HUES64 (cell line): ENCODE measurements around the gene SP5.
"Not testable (repeated sequence)": the region's sequence is repeated elsewhere in the genome, so short reads cannot be mapped to it uniquely, and the experiment has no call there.

Experiments
- H3K27ac ChIP-seq: 2 replicates; pipeline ENCODE4 v1.7.0; 2013; ENCODE audit warnings: low read depth, low read length, inconsistent platforms
- H3K27me3 ChIP-seq: 2 replicates; pipeline ENCODE4 v1.6.1; 2013; ENCODE audit warnings: mild to moderate bottlenecking, low read length; ENCODE audit not compliant: insufficient read depth
- H3K36me3 ChIP-seq: 2 replicates; pipeline ENCODE4 v1.6.1; 2013; ENCODE audit warnings: mild to moderate bottlenecking, low read length; ENCODE audit not compliant: insufficient read depth
- H3K4me1 ChIP-seq: 2 replicates; pipeline ENCODE4 v1.6.1; 2013; ENCODE audit warnings: mild to moderate bottlenecking, low read length, moderate library complexity; ENCODE audit not compliant: insufficient read depth
- H3K4me3 ChIP-seq: 2 replicates; pipeline ENCODE4 v1.5.1; 2013; ENCODE audit warnings: mild to moderate bottlenecking, low read length, moderate library complexity
- H3K9ac ChIP-seq: 2 replicates; pipeline ENCODE4 v1.6.1; 2013; ENCODE audit warnings: mild to moderate bottlenecking, low read depth, low read length
- H3K9me3 ChIP-seq: 2 replicates; pipeline ENCODE4 v1.6.1; 2013; ENCODE audit warnings: low read depth, low read length; ENCODE audit not compliant: insufficient read depth
- WGBS: fragments of 150-250, 120-280 bp; methylation state at CpG from one replicate; pipeline ENCODE4 v1.1.7; 2013; ENCODE audit warnings: missing lambda C conversion rate; 5-methylcytosine and 5-hydroxymethylcytosine counted together

Gene SP5

DNA sequence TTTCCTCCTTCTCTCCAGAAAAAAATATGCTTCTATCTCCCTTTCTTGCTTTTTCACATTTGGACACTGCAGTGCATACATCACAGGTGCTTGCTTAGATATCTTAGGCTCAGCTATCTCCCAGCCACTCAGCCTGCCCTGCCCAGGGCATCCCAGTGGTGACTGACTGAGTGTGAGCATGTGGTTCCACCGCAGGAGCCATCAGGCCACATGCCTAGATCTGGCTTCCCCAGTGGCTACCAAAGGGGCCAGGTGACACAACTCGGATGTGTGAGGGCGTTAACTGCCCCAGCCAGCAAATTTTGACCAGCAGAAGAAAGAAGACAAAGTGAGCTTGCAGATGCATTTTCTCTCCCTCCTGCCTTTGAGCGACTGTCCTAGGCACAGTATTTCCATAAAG is 25.5 kb downstream of the SP5 start:
- no peaks in the 10 kb centered on the region for H3K4me1 ChIP-seq
- no peaks in the 10 kb centered on the region for H3K36me3 ChIP-seq
- no peak overlapping the region for H3K9ac ChIP-seq
- H3K4me3 ChIP-seq: no peak overlapping the region
- no peak overlapping the region for H3K27ac ChIP-seq
- WGBS: 82% methylated on average over 4 of the region's 4 CpGs
- H3K9me3 ChIP-seq: no peaks in the 10 kb centered on the region
- no peaks in the 10 kb centered on the region for H3K27me3 ChIP-seq

DNA sequence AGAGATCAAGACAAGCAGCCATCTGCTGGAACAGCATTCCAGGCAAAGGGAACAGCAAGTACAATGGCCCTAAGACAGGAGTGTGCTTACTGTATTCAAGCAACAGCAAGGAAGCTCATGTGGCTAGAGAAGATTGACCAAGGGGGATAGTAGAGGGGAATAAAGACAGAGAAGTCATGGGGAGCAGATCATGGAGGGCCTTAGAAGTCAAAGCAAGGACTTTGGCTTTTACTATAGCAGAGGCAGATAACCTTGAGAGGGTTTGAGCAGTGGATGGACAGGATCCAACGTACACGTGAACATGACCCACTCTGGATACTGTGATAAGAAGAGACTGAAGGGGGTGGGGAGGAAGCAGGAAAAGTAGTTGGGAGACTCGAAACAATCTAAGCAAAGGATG is 26.9 kb downstream of the SP5 start:
- no peaks in the 10 kb centered on the region for H3K27me3 ChIP-seq
- H3K27ac ChIP-seq: no peak overlapping the region
- H3K4me1 ChIP-seq: no peaks in the 10 kb centered on the region
- H3K9ac ChIP-seq: no peak overlapping the region
- 92% methylated on average over 3 of the region's 3 CpGs for WGBS
- no peak overlapping the region for H3K4me3 ChIP-seq
- H3K36me3 ChIP-seq: no peaks in the 10 kb centered on the region
- H3K9me3 ChIP-seq: no peaks in the 10 kb centered on the region

DNA sequence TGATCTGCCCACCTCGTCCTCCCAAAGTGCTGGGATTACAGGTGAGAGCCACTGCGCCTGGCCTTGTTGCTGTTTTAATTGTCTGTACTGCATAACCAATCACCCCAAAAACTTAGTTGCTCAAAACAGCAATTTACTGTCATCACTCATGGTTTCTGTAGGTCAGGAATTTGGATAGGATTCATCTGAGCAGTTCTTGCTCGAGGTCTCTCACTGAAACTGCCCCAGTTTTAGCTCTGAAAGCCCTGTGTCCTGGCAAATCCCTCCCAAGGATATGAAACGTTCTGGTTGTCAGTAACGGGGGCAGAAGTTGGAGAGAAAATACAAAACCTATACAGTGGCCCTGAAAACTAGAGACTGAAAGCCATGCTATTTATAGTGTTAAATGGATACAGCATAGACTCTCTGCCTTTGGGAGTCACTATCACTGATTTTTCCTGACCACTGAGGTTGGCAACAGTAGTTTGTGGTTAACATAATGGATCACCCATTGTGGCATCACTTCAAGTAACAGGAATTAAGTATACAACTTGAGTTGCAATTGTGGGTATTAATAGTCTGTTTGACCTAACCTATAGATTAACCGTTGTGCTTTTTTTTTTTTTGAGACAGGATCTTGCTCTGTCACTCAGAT is 27.9 kb downstream of the SP5 start:
- no peak overlapping the region for H3K27ac ChIP-seq
- no peak overlapping the region for H3K9ac ChIP-seq
- no peaks in the 10 kb centered on the region for H3K27me3 ChIP-seq
- no peak overlapping the region for H3K4me3 ChIP-seq
- no peaks in the 10 kb centered on the region for H3K4me1 ChIP-seq
- no peaks in the 10 kb centered on the region for H3K36me3 ChIP-seq
- H3K9me3 ChIP-seq: no peaks in the 10 kb centered on the region
- WGBS: 92% methylated on average over 6 of the region's 6 CpGs

DNA sequence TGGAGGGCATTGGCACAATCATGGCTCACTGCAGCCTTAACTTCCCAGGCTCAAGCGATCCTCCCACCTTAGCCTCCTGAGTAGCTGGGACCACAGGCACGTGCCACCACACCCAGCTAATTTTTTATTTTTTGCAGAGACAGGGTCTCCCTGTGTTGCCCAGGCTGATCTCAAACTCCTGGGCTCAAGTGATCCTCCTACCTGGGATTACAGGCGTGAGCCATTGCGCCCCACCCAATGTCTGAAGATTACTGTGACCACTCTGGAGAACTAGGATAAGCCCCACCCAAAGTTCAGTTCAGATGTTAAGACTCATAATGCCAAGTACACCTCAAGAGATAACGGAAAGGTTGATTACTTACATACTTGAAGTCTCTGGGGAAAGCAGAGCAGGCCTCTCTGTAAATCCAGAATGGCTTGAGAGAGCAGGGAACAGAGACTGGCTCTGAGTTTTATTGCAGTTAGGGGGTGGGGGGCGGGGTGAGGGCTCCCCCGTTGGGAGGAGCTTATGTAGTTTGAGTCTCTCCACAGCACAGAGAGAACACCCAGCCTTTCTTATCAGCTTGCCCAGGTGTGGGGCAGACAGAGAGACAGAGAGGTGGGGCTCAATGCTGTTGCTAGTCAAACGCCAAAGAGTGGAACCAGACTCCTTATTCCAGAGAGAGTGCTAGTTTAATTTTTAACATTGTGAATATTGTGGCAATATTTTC is 28.5 kb downstream of the SP5 start:
- Histone ChIP-seq H3K36me3 (no peaks in the 10 kb centered on the region), H3K27me3 (no peaks in the 10 kb centered on the region), H3K9ac (no peak overlapping the region), H3K4me3 (no peak overlapping the region), H3K27ac (no peak overlapping the region), H3K9me3 (no peaks in the 10 kb centered on the region), H3K4me1 (no peaks in the 10 kb centered on the region)
- WGBS: 84% methylated on average over 8 of the region's 8 CpGs

DNA sequence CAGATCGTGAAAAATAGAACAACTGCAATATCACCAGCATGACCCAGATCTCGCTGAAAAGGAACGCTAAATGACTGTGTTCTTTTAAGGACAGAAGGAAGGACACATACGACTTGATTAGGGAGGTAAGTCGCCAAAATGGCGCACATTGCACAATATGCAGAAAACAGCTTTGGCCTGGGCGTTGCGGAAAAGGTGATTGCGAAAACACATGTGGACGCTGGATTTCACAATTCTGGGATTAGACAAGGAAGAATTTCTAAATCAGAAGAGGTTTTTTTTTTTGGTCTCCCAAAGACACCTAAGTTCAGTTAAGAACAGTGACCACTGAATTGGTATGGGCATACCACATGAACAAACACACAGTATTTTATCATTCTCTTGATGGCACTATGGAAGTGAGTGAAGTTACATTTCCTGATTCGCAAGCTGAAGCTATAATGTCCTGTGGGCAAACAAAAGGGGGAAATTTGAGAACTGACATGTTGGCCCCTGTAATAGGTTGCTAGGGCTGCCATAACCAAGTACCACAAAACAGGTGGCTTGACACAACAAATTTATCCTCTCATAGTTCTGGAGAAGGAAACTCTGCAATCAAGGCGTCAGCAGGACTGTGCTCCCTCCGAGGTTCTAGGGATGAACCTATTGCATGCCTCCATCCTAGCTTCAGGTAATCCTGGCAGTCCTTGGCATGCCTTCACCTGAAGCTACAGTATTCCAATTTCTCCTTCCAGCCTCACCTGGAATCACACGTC is 29.3 kb downstream of the SP5 start:
- Histone ChIP-seq H3K9ac (no peak overlapping the region), H3K27me3 (no peaks in the 10 kb centered on the region), H3K9me3 (no peaks in the 10 kb centered on the region), H3K4me3 (no peak overlapping the region), H3K4me1 (no peaks in the 10 kb centered on the region), H3K36me3 (no peaks in the 10 kb centered on the region), H3K27ac (no peak overlapping the region)
- WGBS: 95% methylated on average over 14 of the region's 14 CpGs

DNA sequence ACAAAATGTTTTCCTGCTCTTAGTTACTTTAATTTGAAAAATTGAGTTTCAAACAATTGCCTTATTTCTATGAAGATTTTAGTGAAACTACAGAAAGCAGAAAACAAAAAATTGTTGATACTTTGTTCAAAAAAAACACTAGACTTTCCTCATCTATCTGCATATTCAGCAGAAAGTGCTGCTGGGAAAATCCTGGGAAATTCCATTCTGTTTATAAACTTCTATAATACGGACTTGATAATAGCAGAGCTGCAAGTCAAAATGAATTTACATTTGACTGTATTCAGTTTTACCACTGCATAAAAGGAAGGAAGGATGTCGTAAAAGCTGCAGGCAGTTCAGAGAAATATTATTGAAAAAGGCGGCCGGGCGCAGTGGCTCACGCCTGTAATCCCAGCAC is 30.2 kb downstream of the SP5 start:
- H3K4me1 ChIP-seq: no peaks in the 10 kb centered on the region
- no peaks in the 10 kb centered on the region for H3K27me3 ChIP-seq
- H3K9ac ChIP-seq: no peak overlapping the region
- H3K36me3 ChIP-seq: no peaks in the 10 kb centered on the region
- no peak overlapping the region for H3K4me3 ChIP-seq
- H3K27ac ChIP-seq: no peak overlapping the region
- H3K9me3 ChIP-seq: no peaks in the 10 kb centered on the region
- WGBS: 97% methylated on average over 6 of the region's 6 CpGs

DNA sequence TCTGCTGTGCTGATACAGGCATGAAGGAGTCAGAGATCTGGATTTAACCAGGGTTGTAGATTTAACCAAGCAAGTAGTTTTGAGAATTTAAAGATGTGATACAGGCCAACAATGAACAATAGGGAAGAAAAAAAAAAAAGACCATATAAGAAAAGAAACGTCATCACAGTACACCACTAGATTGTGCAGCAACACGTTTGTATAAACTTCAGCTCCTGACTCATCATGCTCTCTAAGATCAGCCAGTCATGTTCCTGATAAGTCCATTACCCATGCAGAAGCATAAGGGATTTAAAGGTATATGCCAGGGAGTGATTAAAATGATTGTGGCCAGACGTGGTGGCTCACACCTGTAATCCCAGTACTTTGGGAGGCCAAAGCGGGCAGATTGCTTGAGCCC is 32.8 kb downstream of the SP5 start:
- WGBS: 91% methylated on average over 4 of the region's 4 CpGs
- Histone ChIP-seq H3K4me3 (no peak overlapping the region), H3K36me3 (no peaks in the 10 kb centered on the region), H3K27me3 (no peaks in the 10 kb centered on the region), H3K9me3 (no peaks in the 10 kb centered on the region), H3K4me1 (no peaks in the 10 kb centered on the region), H3K27ac (no peak overlapping the region), H3K9ac (no peak overlapping the region)

DNA sequence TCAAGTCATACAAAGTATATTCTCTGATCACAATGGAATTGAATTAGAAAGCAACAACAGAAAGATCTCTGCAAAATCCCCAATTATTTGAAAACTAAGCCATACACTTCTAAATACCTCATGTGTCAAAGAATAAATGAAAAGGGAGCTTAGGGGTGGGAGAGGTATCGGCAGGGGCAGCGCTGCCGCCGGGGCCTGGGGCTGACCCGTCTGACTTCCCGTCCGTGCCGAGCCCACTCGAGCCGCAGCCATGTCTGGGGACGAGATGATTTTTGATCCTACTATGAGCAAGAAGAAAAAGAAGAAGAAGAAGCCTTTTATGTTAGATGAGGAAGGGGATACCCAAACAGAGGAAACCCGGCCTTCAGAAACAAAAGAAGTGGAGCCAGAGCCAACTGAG is 36.4 kb downstream of the SP5 start:
- H3K4me1 ChIP-seq, H3K27me3 ChIP-seq, H3K27ac ChIP-seq, H3K9me3 ChIP-seq, H3K36me3 ChIP-seq, H3K4me3 ChIP-seq, H3K9ac ChIP-seq: not testable (repeated sequence)
- WGBS: 97% methylated on average over 12 of the region's 12 CpGs

DNA sequence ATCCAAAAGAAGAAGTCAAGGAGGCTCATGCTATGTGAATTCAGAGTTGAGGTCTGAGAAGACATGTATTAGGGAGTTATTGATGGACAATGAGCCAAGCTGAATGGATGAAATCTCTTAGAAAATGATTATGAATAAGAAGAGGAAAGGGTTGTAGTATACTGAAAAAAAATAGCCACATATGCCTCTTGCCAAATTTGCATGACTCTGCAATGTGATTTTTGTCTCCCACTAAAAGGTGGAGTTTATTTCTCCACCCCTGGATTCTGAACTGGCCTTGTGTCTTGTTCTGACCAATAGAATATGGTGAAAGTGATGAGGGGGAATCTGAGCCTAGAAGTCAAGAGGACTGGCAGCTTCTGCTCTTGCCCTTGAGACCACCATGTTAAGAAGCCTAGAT is 46.4 kb downstream of the SP5 start:
- no peaks in the 10 kb centered on the region for H3K9me3 ChIP-seq
- peaks cover 24% of the 10 kb centered on the region for H3K4me1 ChIP-seq
- H3K36me3 ChIP-seq: no peaks in the 10 kb centered on the region
- H3K27me3 ChIP-seq: no peaks in the 10 kb centered on the region
- H3K4me3 ChIP-seq: no peak overlapping the region
- no peak overlapping the region for H3K9ac ChIP-seq
- H3K27ac ChIP-seq: no peak overlapping the region

DNA sequence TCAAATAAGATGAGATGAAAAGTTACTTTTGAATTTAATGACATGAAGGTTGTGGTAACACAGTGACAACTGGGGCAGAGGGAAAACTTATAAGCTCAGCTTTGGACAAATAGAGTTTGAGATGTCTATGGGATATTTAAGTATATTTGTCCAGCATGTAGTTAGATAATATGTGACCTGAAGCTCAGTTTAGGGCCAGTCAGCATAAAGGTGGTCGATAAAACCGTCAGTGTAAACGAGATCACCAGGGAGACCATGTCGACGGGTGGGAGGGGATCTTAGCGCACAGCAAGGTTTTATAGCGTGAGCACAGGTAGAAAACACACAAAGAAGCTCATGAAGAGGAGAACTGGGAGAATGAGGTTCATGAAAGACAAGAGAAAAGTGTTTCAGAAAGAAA is 47.6 kb downstream of the SP5 start:
- H3K36me3 ChIP-seq: no peaks in the 10 kb centered on the region
- no peak overlapping the region for H3K27ac ChIP-seq
- H3K9ac ChIP-seq: no peak overlapping the region
- H3K27me3 ChIP-seq: no peaks in the 10 kb centered on the region
- peaks cover 29% of the 10 kb centered on the region for H3K4me1 ChIP-seq
- no peaks in the 10 kb centered on the region for H3K9me3 ChIP-seq
- H3K4me3 ChIP-seq: no peak overlapping the region
- WGBS: 90% methylated on average over 7 of the region's 7 CpGs

DNA sequence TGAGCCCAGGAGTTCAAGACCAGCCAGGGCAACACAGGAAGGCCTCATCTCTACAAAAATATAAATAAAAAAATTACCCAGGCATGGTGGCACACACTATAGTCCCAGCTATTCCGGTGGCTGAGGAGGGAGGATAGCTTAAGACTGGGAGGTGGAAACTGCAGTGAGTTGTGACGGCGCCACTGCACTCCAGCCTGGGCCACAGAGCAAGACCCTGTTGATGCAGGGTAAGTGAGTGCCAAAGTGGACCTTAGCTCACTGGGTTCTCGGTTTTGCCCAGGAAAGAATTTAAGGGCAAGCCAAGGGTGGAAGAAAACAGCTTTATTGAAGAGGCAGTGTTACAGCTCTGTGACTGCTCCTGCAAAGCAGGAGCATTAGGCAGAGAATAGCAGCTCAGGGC is 48.1 kb downstream of the SP5 start:
- H3K27me3 ChIP-seq: no peaks in the 10 kb centered on the region
- WGBS: 94% methylated on average over 4 of the region's 4 CpGs

More for the DNA sequence above, 48.1 kb downstream of the SP5 start:
- Histone ChIP-seq H3K27ac (no peak overlapping the region), H3K36me3 (no peaks in the 10 kb centered on the region), H3K4me3 (no peak overlapping the region), H3K9ac (no peak overlapping the region), H3K9me3 (no peaks in the 10 kb centered on the region), H3K4me1 (peaks cover 31% of the 10 kb centered on the region)
